Mammary epithelial cell (primary cell): ENCODE measurements around the gene CYP3A5.
"Not testable (repeated sequence)": the region's sequence is repeated elsewhere in the genome, so short reads cannot be mapped to it uniquely, and the experiment has no call there.

ENCODE experiments used
- EZH2 ChIP-seq: IDR thresholded peaks from 2 replicates; pipeline ENCODE4 v1.6.1; 2012; ENCODE audit warnings: low read length, inconsistent platforms, borderline replicate concordance
- TF ChIP-seq, protein P1 (sequence below), 2 donors: IDR thresholded peaks in 1 of 2; conservative IDR thresholded peaks in 1 of 2; 2 replicates each; pipeline ENCODE4 v1.5.1; 2011 to 2012; ENCODE audit warnings: inconsistent platforms in 2 of 2, low read length in 2 of 2, mild to moderate bottlenecking in 2 of 2, control low read depth in 1 of 2, low read depth in 1 of 2; ENCODE audit not compliant: insufficient read depth in 1 of 2; ENCODE audit errors: extremely low read depth in 1 of 2

DNA sequence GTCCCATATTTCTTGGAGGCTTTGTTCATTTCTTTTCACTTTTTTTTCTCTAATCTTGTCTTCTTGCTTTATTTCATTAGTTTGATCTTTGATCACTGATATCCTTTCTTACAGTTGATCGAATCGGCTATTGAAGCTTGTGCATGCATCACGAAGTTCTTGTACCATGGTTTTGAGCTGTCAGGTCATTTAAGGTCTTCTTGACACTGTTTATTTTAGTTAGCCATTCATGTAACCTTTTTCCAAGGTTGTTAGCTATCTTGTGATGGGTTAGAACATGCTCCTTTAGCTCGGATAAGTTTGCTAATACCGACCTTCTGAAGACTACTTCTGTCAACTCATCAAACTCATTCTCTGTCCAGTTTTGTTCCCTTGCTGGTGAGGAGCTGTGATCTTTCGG is 12.8 kb upstream of the CYP3A5 start:
- TF ChIP-seq, protein P1, sequence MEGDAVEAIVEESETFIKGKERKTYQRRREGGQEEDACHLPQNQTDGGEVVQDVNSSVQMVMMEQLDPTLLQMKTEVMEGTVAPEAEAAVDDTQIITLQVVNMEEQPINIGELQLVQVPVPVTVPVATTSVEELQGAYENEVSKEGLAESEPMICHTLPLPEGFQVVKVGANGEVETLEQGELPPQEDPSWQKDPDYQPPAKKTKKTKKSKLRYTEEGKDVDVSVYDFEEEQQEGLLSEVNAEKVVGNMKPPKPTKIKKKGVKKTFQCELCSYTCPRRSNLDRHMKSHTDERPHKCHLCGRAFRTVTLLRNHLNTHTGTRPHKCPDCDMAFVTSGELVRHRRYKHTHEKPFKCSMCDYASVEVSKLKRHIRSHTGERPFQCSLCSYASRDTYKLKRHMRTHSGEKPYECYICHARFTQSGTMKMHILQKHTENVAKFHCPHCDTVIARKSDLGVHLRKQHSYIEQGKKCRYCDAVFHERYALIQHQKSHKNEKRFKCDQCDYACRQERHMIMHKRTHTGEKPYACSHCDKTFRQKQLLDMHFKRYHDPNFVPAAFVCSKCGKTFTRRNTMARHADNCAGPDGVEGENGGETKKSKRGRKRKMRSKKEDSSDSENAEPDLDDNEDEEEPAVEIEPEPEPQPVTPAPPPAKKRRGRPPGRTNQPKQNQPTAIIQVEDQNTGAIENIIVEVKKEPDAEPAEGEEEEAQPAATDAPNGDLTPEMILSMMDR (conservative IDR thresholded peaks at IDR 0.05 in 1 of 2, IDR thresholded peaks at IDR 0.05 in 1 of 2; ENCODE audit: extremely low read depth in 1 of 2, insufficient read depth in 1 of 2, low read depth in 1 of 2, low read length in 2 of 2), result not testable (repeated sequence)
- not testable (repeated sequence) for TF ChIP-seq EZH2
